NCI-H2196 (cell line): ENCODE measurements around the gene RAB40B.

ENCODE experiments used
- DNase-seq: peaks from one replicate; lab custom pipeline; 2025; ENCODE audit not compliant: unreplicated experiment; lab: John Stamatoyannopoulos, UW

Gene RAB40B

GRCh38 chr17:82692268-82692667 is 6.2 kb downstream of the RAB40B start:
- no peak for DNase-seq

- no peak for DNase-seq
Measured at GRCh38 chr17:82691714-82692113, 6.8 kb downstream of the RAB40B start.

- DNase-seq: no peak
Measured at GRCh38 chr17:82690786-82691489, 7.6 kb downstream of the RAB40B start.

DNA sequence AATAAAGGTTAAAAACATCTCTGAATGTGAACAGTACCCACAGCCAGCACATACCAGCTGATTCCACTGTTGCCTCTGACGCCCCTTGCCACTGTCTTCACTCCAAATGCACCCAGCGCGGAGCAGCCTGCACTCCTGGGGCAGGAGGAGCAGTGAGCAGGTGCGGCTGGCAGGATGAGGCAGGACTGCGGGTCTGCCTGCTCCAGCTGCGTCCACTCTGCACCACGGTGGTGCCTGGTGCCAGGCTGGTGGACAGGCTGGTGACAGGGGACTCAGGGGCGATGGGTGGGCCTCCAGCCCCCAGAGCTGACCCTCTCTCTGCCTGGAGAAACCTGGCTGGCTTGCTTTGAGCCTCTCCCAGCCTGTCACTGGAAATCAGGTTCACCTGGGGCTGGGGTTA is 9.4 kb downstream of the RAB40B start:
- no peak for DNase-seq

GRCh38 chr17:82687871-82688270 is 10.6 kb downstream of the RAB40B start:
- DNase-seq: no peak

- DNase-seq: no peak
Measured at GRCh38 chr17:82687375-82687861, 11.1 kb downstream of the RAB40B start.

DNA sequence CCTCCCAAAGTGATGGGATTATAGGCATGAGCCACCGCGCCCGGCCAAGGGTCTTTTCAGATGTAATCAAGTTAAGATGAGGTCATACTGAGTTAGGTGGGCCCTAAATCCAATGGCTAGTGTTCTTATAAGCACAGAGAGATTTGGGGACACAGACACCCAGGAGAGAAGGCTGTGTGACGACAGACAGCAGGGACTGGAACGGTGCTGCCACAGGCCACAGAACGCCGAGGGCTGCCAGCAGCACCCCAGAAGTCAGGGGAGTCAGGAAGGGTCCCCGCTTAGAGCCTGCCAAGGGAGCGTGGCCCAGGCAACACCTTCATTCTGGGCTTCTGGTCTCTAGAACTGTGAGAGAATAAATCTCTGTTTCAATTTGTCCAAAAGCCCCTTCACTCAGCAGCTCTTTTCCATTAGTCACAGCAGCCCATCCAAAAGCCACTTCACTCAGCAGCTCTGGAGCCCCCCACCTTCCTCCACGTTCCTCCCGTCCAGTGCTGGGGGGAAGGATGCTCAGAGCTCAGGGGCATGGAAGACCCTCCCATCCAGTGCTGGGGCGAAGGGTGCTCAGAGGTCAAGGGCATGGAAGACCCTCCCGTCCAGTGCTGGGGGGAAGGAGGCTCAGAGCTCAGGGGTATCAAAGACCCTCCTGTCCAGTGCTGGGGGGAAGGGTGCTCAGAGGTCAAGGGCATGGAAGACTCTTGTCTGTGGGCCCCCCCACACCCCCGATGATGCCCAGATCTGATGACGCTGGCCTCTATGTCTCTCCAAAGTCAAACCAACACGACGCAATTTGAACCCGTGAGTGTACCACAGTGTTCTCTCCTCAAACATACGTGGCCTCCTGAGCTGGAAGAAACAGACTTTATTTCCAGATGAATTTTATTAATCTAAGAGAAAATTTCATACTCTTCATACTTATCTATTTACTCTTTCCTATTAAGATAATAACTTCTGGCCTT is 11.9 kb downstream of the RAB40B start:
- DNase-seq: no peak

DNA sequence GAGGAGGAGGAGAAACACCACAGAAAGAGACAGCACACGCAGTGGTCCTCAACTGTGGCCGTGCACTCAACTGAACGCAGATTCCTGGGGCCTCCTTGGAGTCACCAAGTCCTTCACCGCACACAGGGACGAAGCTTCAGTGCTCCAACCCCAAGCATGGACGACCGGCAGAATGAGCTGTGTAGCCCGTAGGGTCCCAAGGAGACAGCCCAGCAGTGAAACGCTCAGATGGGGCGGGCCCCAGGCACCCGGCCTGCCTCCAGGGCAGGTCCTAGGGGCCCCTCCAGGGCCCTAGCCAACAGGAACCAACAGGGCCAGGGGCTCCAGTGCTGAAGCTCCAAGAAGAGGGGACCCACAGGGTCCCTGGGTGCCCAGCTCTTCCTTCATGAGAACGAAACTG is 13.2 kb downstream of the RAB40B start:
- no peak for DNase-seq

DNA sequence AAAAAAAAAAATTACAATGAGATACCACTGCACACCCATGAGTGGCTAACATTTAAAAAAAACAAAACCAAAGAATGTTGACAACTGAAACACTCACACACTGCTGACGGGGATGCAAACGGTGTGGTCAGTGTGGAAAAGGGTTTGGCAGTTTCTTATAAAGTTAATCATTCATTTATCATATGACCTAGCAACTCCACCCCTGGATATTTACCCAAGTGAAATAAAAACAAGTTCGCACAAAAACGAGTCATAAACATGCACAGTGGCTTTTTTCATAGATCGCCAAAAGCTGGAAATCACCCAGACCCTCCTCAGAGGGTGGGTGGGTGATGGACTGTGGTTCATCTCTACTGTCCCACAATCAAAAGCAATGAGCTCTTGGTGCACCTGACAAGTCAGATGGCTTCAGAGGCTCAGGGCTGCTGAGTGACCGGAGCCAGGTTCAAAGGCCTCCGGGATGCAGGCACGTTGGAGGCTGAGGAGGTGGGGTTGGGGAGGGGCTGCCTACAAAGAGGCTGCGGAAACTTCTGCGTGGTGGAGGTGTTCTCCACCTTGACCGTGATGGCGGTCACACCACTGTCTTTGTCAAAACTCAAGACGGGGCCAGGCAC is 14.2 kb downstream of the RAB40B start:
- no peak for DNase-seq

DNA sequence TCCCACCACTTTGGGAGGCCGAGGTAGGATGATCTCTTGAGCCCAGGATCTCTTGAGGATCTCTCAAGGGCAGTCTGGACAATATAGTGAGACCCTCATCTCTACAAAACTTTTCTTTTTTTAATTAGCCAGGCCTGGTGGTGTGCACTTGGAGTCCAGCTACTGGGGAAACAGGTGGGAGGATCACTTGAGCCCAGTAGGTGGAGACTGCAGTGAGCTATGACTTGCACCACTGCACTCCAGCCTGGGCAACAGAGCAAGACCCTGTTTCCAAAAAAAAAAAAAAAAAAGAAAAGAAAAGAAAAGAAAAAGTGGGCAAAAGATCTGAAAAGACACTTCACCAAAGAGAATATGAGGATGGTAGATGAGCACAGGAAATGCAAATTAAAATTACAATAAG is 15.0 kb downstream of the RAB40B start:
- DNase-seq: no peak

- DNase-seq: no peak
Measured at GRCh38 chr17:82681547-82681946, 17.0 kb downstream of the RAB40B start.

- DNase-seq: no peak
Measured at GRCh38 chr17:82679586-82680465, 18.7 kb downstream of the RAB40B start.

DNA sequence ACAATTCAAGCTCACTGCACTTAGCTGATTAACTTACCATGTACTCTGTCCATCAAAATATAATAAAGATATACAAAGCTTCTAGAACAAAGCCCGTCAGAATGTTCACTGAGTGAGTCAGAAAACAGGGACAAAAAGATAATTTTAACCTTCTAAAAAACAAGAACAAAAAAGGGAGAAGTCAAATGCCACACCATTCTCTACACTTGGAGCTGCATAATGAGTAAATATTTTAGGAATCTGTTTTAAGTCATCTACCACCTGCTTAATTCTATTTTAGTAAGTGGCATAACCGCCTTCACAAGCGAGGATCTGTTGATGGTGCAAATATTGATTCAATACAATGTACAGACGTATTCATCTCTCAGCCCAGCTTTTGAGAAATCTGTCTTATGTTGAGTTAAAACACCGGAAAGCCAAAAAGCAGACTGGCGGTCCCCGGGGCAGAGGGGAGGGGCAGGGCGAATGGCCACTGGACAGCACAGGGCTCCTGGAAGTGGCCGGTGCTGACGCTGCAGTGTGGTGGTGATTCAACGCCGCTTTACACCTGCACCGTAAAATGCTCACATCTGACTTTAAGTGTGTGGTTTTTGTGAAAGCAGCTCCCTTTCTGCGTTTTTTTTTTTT is 20.1 kb downstream of the RAB40B start:
- DNase-seq: peak; percentile 39

- DNase-seq: no peak
Measured at GRCh38 chr17:82677353-82677925, 21.1 kb downstream of the RAB40B start.

GRCh38 chr17:82675476-82676245 is 22.8 kb downstream of the RAB40B start:
- no peak for DNase-seq

GRCh38 chr17:82674656-82675475 is 23.6 kb downstream of the RAB40B start:
- DNase-seq: no peak

- no peak for DNase-seq
Measured at GRCh38 chr17:82670661-82671450, 27.6 kb downstream of the RAB40B start.
